Measurements from ENCODE around the gene DKKL1. TPM values are rescaled to one million over a fixed set of nuclear protein-coding genes. Genes with fewer than 3 reads are reported as not detected.
A peak's percentile ranks its signal among the peaks of the same experiment; 100 is the strongest.

The DKKL1 gene
- total RNA-seq (2021; ENCODE audit: unreplicated experiment) (0.95 TPM), Bru-seq, nascent RNA (percentile 30 among the genes with signal in this experiment), BruChase-seq, experiment 1, labeled RNA remaining after a 2-hour chase (percentile 34 among the genes with signal in this experiment), BruChase-seq, experiment 2, labeled RNA remaining after a 6-hour chase (percentile 39 among the genes with signal in this experiment)
- 2.8 TPM for polyA plus RNA-seq (2012; ENCODE audit: insufficient read length)
- long read RNA-seq, result 0 reads

- peak; percentile 93 for ATAC-seq
- Histone ChIP-seq H3K9me3 (ENCODE audit: control insufficient read depth, insufficient read depth, low read depth, low read length) (no peaks in the 10 kb centered on the region; the same call in 1 of the 2 replicates), H3K27ac (ENCODE audit: low read length) (peak within 1 kb of the TSS; percentile 78), H3K27me3 (ENCODE audit: control insufficient read depth, insufficient read depth, low read length) (no peaks in the 10 kb centered on the region), H3K4me3 (ENCODE audit: low read depth in 2 of 2, low read length in 2 of 2) (peak within 1 kb of the TSS; percentile 60 to 77), H3K36me3 (ENCODE audit: control insufficient read depth, insufficient read depth, low read length) (peaks cover 3% of the 10 kb centered on the region; the same call in 1 of the 2 replicates), H3K4me1 (ENCODE audit: control insufficient read depth, insufficient read depth, low read length) (no peaks in the 10 kb centered on the region; the same call in 1 of the 2 replicates)
- intact Hi-C loops (cut with micrococcal nuclease; ENCODE audit: unreplicated experiment), result no loop called here
- TF ChIP-seq, protein P1, sequence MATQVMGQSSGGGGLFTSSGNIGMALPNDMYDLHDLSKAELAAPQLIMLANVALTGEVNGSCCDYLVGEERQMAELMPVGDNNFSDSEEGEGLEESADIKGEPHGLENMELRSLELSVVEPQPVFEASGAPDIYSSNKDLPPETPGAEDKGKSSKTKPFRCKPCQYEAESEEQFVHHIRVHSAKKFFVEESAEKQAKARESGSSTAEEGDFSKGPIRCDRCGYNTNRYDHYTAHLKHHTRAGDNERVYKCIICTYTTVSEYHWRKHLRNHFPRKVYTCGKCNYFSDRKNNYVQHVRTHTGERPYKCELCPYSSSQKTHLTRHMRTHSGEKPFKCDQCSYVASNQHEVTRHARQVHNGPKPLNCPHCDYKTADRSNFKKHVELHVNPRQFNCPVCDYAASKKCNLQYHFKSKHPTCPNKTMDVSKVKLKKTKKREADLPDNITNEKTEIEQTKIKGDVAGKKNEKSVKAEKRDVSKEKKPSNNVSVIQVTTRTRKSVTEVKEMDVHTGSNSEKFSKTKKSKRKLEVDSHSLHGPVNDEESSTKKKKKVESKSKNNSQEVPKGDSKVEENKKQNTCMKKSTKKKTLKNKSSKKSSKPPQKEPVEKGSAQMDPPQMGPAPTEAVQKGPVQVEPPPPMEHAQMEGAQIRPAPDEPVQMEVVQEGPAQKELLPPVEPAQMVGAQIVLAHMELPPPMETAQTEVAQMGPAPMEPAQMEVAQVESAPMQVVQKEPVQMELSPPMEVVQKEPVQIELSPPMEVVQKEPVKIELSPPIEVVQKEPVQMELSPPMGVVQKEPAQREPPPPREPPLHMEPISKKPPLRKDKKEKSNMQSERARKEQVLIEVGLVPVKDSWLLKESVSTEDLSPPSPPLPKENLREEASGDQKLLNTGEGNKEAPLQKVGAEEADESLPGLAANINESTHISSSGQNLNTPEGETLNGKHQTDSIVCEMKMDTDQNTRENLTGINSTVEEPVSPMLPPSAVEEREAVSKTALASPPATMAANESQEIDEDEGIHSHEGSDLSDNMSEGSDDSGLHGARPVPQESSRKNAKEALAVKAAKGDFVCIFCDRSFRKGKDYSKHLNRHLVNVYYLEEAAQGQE (IDR thresholded peaks at IDR 0.05; ENCODE audit: insufficient read depth in 1 of 2, low read depth in 2 of 2, low read length in 1 of 2), result no peak
- TF ChIP-seq POLR2AphosphoS5 (IDR thresholded peaks at IDR 0.05; ENCODE audit: low read depth, low read length) (no peak), TCF7L2 (IDR thresholded peaks at IDR 0.05; ENCODE audit: low read depth, low read length) (no peak), SIN3A (IDR thresholded peaks at IDR 0.05; ENCODE audit: borderline replicate concordance, insufficient read depth, low read depth, low read length) (no peak)
- TF ChIP-seq, protein P2, sequence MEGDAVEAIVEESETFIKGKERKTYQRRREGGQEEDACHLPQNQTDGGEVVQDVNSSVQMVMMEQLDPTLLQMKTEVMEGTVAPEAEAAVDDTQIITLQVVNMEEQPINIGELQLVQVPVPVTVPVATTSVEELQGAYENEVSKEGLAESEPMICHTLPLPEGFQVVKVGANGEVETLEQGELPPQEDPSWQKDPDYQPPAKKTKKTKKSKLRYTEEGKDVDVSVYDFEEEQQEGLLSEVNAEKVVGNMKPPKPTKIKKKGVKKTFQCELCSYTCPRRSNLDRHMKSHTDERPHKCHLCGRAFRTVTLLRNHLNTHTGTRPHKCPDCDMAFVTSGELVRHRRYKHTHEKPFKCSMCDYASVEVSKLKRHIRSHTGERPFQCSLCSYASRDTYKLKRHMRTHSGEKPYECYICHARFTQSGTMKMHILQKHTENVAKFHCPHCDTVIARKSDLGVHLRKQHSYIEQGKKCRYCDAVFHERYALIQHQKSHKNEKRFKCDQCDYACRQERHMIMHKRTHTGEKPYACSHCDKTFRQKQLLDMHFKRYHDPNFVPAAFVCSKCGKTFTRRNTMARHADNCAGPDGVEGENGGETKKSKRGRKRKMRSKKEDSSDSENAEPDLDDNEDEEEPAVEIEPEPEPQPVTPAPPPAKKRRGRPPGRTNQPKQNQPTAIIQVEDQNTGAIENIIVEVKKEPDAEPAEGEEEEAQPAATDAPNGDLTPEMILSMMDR (IDR thresholded peaks at IDR 0.05), result no peak; the same call in 1 of the 2 replicates
- ChIA-PET POLR2A (no interaction called here), CTCF (interaction anchor here (0.6 kb wide), 1 partner anchor 24 kb away, joined by 4 read pairs; no protein-coding TSS in a partner anchor)
- BruUV-seq (replicated peaks), result no TSS peak
- in situ Hi-C loops (cut with HindIII; ENCODE audit: low pct_unique_long_range_greater_than_20kb, low sequenced_read_pairs), result no loop called here
- DNase-seq (ENCODE audit: low read depth, low spot score), result peak; percentile 94
Observed at GRCh38 chr19:49363268-49364082, at the start of gene DKKL1. TSS of gene DKKL1 (plus strand) at chr19:49363877. CDS start at chr19:49363999, 122 bp downstream.

DNA sequence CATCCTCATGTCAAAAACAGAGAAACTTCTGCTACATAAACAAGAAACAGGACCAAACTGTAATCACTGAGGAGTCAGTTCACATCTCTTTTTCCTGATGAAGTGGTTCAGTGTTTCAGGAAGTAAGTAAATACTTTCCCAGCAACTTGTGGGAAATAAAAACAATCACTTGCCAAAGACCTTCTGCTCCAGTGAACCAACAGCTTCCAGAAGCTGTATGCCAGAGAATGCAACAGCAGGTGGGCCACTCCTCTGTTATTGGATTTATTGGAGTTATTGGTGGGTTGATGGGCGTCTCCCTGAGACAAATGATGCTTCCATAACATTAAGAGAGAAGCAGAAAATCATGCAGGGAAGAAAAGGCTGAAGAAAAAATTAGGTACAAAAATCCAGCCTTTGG lies 48.6 kb upstream of the DKKL1 start:
- DNase-seq (ENCODE audit: low read depth, low spot score), result no peak
- H3K9me3 ChIP-seq (ENCODE audit: control insufficient read depth, insufficient read depth, low read depth, low read length), result no peaks in the 10 kb centered on the region
- H3K27ac ChIP-seq (ENCODE audit: low read length), result no peak overlapping the region
- no peaks in the 10 kb centered on the region for H3K4me1 ChIP-seq (ENCODE audit: control insufficient read depth, insufficient read depth, low read length)
- intact Hi-C loops (cut with micrococcal nuclease; ENCODE audit: unreplicated experiment) (no loop called here), in situ Hi-C loops (cut with HindIII; ENCODE audit: low pct_unique_long_range_greater_than_20kb, low sequenced_read_pairs) (no loop called here)
- no peaks in the 10 kb centered on the region for H3K36me3 ChIP-seq (ENCODE audit: control insufficient read depth, insufficient read depth, low read length)
- no TSS peak for BruUV-seq (replicated peaks)
- H3K4me3 ChIP-seq (ENCODE audit: low read depth in 2 of 2, low read length in 2 of 2), result no peak overlapping the region
- POLR2A ChIA-PET, result no interaction called here
- H3K27me3 ChIP-seq (ENCODE audit: control insufficient read depth, insufficient read depth, low read length), result no peaks in the 10 kb centered on the region
- CTCF ChIA-PET, result no interaction called here
- no peak for ATAC-seq
- TF ChIP-seq SIN3A (IDR thresholded peaks at IDR 0.05; ENCODE audit: borderline replicate concordance, insufficient read depth, low read depth, low read length) (no peak), TCF7L2 (IDR thresholded peaks at IDR 0.05; ENCODE audit: low read depth, low read length) (no peak), POLR2AphosphoS5 (IDR thresholded peaks at IDR 0.05; ENCODE audit: low read depth, low read length) (no peak)
- TF ChIP-seq, protein P2 (IDR thresholded peaks at IDR 0.05), result no peak
- TF ChIP-seq, protein P1 (IDR thresholded peaks at IDR 0.05; ENCODE audit: insufficient read depth in 1 of 2, low read depth in 2 of 2, low read length in 1 of 2), result no peak

All from Panc1 (cell line).